ENCODE results near the gene OR10A2.

OR10A2 gene

DNA sequence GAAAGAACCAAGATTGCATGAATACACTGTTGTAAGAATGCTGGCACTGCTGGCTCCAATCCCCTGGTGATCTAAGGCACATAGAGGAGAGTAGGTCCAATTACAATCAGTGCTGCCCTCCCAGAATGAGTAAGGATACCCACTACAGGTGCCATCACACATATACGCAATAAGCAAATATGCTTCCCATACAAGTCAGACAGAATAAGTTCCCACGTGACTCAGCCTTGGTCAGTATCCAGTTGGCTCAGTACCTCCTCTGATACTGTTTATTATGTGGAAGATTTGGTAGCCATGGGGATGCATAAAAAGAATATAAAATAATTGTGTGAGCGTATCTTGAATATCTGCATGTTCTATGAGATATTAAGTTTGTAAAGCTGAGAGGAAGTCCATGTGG is 49.1 kb downstream of the OR10A2 start:
- Histone ChIP-seq H3K9ac (ENCODE audit: low read length) (no peak overlapping the region), H3K9me3 (ENCODE audit: control insufficient read depth, insufficient read depth, low read depth, low read length) (no peaks in the 10 kb centered on the region), H3K36me3 (ENCODE audit: control insufficient read depth, insufficient read depth, low read length) (no peaks in the 10 kb centered on the region), H3K27ac (ENCODE audit: low read depth, low read length) (no peak overlapping the region), H3K27me3 (ENCODE audit: control insufficient read depth, insufficient read depth, low read length) (no peaks in the 10 kb centered on the region), H3K4me3 (ENCODE audit: low read depth, low read length) (no peak overlapping the region), H3K4me1 (ENCODE audit: control insufficient read depth, insufficient read depth, low read length) (no peaks in the 10 kb centered on the region)

DNA sequence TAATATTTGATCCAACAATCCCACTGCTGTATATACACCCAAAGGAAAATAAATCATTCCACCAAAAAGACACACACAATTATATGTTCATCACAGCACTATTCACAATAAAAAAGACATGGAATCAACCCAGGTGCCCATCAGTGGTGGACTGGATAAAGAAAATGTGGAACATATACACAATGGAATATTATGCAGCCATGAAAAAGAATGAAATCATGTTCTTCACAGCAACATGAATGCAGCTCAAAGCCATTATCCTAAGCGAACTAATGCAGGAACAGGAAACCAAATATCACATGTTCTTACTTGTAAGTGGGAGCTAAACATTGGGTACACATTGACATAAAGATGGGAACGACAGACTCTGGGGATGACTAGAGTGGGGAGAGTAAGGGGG is 56.8 kb downstream of the OR10A2 start:
- H3K9me3 ChIP-seq (ENCODE audit: control insufficient read depth, insufficient read depth, low read depth, low read length) = peaks cover 4% of the 10 kb centered on the region; the same call in 1 of the 2 replicates
- no peaks in the 10 kb centered on the region for H3K27me3 ChIP-seq (ENCODE audit: control insufficient read depth, insufficient read depth, low read length)
- H3K9ac ChIP-seq (ENCODE audit: low read length) = no peak overlapping the region
- no peak overlapping the region for H3K27ac ChIP-seq (ENCODE audit: low read depth, low read length)
- H3K36me3 ChIP-seq (ENCODE audit: control insufficient read depth, insufficient read depth, low read length) = no peaks in the 10 kb centered on the region
- no peaks in the 10 kb centered on the region for H3K4me1 ChIP-seq (ENCODE audit: control insufficient read depth, insufficient read depth, low read length)
- H3K4me3 ChIP-seq (ENCODE audit: low read depth, low read length) = no peak overlapping the region

GRCh38 chr11:6920702-6921101 is 57.8 kb downstream of the OR10A2 start, which contains the start of gene OR2D3:
Gene OR2D3, plus strand, starts transcription at chr11:6921002. Its CDS starts 0 bp downstream, at chr11:6921002.
- no peaks in the 10 kb centered on the region for H3K36me3 ChIP-seq (ENCODE audit: control insufficient read depth, insufficient read depth, low read length)
- no peak within 1 kb of the TSS for H3K4me3 ChIP-seq (ENCODE audit: low read depth, low read length)
- H3K9ac ChIP-seq (ENCODE audit: low read length) = no peak within 1 kb of the TSS
- peaks cover 4% of the 10 kb centered on the region; the same call in 1 of the 2 replicates for H3K9me3 ChIP-seq (ENCODE audit: control insufficient read depth, insufficient read depth, low read depth, low read length)
- no peaks in the 10 kb centered on the region for H3K4me1 ChIP-seq (ENCODE audit: control insufficient read depth, insufficient read depth, low read length)
- H3K27me3 ChIP-seq (ENCODE audit: control insufficient read depth, insufficient read depth, low read length) = no peaks in the 10 kb centered on the region
- no peak within 1 kb of the TSS for H3K27ac ChIP-seq (ENCODE audit: low read depth, low read length)

Measured in HUES6 (cell line).